ENCODE measurements around the gene UBASH3B. TPM values are rescaled to one million over a fixed set of nuclear protein-coding genes. Genes with fewer than 3 reads are reported as not detected.

UBASH3B gene
- total RNA-seq, 1 experiment from 2014 or later: 8.0 TPM

DNA sequence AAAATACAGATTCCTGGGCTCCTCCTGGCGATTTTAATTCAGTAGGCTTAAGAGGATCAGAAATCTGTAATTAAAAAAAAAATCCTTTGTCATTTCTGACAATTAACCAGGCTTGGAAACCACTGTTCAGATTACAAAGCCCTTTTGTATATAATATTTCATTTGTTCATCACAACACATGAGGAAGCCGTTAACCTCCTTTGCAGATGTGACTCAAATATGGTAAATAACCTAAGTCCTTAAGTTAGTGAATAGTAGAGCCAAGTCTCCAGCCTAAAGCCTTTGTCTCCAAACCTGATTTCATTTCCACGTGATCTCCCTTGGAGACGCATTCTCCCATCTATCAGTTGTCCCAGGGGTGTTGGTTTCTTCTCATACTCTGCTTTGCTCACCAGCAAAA, 67.6 kb downstream of the UBASH3B start:
- no peaks in the 10 kb centered on the region for H3K9me3 Mint-ChIP-seq
- Histone ChIP-seq H2BK15ac (ENCODE audit: low read depth, low read length) (no peak overlapping the region), H3K27ac (ENCODE audit: insufficient read length, low read depth, low read length) (no peak overlapping the region), H2AFZ (ENCODE audit: low read length) (no peak overlapping the region), H3K18ac (ENCODE audit: insufficient read length, low read depth, low read length) (no peak overlapping the region), H4K8ac (replicated peaks; ENCODE audit: insufficient read length, low read depth, low read length) (no peak overlapping the region), H3T11ph (ENCODE audit: low read length) (no peak overlapping the region), H3K23ac (ENCODE audit: insufficient read length, low read depth, low read length) (no peak overlapping the region), H3K79me2 (ENCODE audit: insufficient read depth, low read length) (no peaks in the 10 kb centered on the region), H3K4me2 (ENCODE audit: insufficient read depth, insufficient read length, low read length) (no peak overlapping the region), H2BK5ac (ENCODE audit: insufficient read length, low read length) (no peak overlapping the region), H2BK12ac (ENCODE audit: insufficient read length, low read depth, low read length) (no peak overlapping the region), H3K9me3 (ENCODE audit: control insufficient read depth, low read depth, low read length) (no peaks in the 10 kb centered on the region), H2BK120ac (ENCODE audit: low read depth, low read length, poor library complexity, severe bottlenecking) (no peak overlapping the region), H3K9ac (ENCODE audit: extremely low read depth, insufficient read length, low read length) (no peak overlapping the region), H2AK5ac (ENCODE audit: insufficient read length, low read length) (no peak overlapping the region), H2BK20ac (ENCODE audit: low read depth, low read length, poor library complexity, severe bottlenecking) (no peak overlapping the region), H3K56ac (ENCODE audit: insufficient read length, low read depth, low read length) (no peak overlapping the region), H3K4me1 (ENCODE audit: insufficient read depth, low read length) (peaks cover 9% of the 10 kb centered on the region), H4K91ac (ENCODE audit: insufficient read length, low read depth, low read length) (no peak overlapping the region), H3K79me1 (ENCODE audit: insufficient read depth, low read depth, low read length, poor library complexity, severe bottlenecking) (no peaks in the 10 kb centered on the region), H3K14ac (ENCODE audit: insufficient read depth, low read length) (no peak overlapping the region), H4K5ac (ENCODE audit: insufficient read length, low read depth, low read length) (no peak overlapping the region), H4K20me1 (ENCODE audit: control insufficient read depth, insufficient read depth, insufficient read length) (no peaks in the 10 kb centered on the region), H3K23me2 (ENCODE audit: insufficient read length, low read depth, low read length, poor library complexity, severe bottlenecking) (no peaks in the 10 kb centered on the region), H3K27me3 (ENCODE audit: insufficient read depth, low read length) (no peaks in the 10 kb centered on the region), H3K4ac (ENCODE audit: low read depth, low read length) (no peak overlapping the region)
- TF ChIP-seq, protein P1, sequence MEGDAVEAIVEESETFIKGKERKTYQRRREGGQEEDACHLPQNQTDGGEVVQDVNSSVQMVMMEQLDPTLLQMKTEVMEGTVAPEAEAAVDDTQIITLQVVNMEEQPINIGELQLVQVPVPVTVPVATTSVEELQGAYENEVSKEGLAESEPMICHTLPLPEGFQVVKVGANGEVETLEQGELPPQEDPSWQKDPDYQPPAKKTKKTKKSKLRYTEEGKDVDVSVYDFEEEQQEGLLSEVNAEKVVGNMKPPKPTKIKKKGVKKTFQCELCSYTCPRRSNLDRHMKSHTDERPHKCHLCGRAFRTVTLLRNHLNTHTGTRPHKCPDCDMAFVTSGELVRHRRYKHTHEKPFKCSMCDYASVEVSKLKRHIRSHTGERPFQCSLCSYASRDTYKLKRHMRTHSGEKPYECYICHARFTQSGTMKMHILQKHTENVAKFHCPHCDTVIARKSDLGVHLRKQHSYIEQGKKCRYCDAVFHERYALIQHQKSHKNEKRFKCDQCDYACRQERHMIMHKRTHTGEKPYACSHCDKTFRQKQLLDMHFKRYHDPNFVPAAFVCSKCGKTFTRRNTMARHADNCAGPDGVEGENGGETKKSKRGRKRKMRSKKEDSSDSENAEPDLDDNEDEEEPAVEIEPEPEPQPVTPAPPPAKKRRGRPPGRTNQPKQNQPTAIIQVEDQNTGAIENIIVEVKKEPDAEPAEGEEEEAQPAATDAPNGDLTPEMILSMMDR (conservative IDR thresholded peaks at IDR 0.05): no peak
- DNase-seq: no peak
- H3K36me3 Mint-ChIP-seq (ENCODE audit: insufficient read depth in 1 of 3, low read depth in 3 of 3): no peaks in the 10 kb centered on the region
- no peak overlapping the region for H3K27ac Mint-ChIP-seq
- peaks cover 4% of the 10 kb centered on the region for H3K27me3 Mint-ChIP-seq (ENCODE audit: low read depth)
- WGBS (ENCODE audit: extremely low coverage, insufficient read length, low lambda C conversion rate): no CpG with 5 or more reads among the region's 4 CpGs
- H3K4me3 Mint-ChIP-seq: no peak overlapping the region
- H3K4me1 Mint-ChIP-seq: peaks cover 23 to 26% of the 10 kb centered on the region in 2 experiments
